ENCODE measurements around the gene OSR1.

GRCh38 chr2:19365126-19365525 lies 6.7 kb upstream of the OSR1 start:
- TF ChIP-seq, protein P1, sequence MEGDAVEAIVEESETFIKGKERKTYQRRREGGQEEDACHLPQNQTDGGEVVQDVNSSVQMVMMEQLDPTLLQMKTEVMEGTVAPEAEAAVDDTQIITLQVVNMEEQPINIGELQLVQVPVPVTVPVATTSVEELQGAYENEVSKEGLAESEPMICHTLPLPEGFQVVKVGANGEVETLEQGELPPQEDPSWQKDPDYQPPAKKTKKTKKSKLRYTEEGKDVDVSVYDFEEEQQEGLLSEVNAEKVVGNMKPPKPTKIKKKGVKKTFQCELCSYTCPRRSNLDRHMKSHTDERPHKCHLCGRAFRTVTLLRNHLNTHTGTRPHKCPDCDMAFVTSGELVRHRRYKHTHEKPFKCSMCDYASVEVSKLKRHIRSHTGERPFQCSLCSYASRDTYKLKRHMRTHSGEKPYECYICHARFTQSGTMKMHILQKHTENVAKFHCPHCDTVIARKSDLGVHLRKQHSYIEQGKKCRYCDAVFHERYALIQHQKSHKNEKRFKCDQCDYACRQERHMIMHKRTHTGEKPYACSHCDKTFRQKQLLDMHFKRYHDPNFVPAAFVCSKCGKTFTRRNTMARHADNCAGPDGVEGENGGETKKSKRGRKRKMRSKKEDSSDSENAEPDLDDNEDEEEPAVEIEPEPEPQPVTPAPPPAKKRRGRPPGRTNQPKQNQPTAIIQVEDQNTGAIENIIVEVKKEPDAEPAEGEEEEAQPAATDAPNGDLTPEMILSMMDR (conservative IDR thresholded peaks at IDR 0.05; ENCODE audit: low read depth, low read length) = no peak
- no peak for TF ChIP-seq EZH2 (IDR thresholded peaks at IDR 0.05; ENCODE audit: borderline replicate concordance, low read depth, low read length, poor library complexity, severe bottlenecking)

Data from A673 (cell line).